Activated CD8-positive, alpha-beta memory T cell treated with anti-CD3 and anti-CD28 coated beads for 24 hours (primary cell): Measurements from ENCODE around the gene IREB2.
"Not testable (repeated sequence)": the region's sequence is repeated elsewhere in the genome, so short reads cannot be mapped to it uniquely, and the experiment has no call there.

Experiments used
- DNase-seq: peaks from one replicate; pipeline ENCODE4 v3.0.0-alpha.2; 2020

IREB2 gene

DNA sequence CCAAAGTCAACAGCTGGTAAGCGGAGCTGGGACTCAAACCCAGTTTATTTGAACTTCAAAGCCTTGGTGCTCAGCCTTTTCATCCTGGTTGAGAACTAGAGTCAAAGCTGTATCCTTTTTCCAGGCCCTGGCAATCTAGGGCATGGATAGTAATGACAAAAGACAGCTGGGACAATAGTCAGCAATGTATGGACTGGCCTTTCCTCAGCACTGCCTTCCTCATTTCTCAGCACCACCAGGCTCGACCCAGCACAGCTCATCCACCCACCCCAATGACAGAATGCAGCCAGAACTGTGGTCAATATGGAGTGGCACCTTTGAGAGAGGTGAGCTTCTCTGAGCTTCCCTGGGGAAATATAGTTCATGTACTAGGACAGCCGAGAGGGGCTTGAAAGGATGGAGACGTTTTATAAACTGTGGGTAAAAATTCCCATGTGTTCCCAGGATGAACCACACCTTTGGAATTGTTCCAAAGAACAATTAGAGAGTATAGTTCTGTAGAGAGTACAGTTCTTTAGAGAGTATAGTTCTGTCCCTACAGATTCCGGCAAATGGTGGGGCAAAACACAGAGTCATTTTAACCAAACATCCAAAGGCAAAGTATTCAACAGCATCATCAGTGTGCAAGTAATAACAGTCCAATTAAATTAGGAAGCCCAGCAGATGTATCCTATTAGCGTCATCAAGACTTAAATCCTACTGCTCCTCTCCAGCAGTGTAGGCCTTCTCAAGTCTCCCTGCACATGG is 30.2 kb upstream of the IREB2 start:
- DNase-seq, result no peak

DNA sequence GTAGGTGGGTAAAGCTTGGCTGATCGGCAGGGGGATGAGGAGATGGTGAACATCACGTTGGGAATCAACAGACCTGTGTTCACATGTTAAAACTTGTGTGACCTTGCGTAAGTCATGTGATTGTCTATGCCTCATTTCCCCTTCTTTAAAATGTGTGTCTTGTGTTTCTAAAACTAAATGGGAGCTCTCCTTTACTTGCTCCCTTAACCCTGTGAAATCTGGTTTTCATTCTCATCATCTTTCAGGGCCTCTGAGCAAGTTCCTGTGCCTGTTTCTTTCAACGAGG is 29.7 kb upstream of the IREB2 start:
- no peak for DNase-seq

DNA sequence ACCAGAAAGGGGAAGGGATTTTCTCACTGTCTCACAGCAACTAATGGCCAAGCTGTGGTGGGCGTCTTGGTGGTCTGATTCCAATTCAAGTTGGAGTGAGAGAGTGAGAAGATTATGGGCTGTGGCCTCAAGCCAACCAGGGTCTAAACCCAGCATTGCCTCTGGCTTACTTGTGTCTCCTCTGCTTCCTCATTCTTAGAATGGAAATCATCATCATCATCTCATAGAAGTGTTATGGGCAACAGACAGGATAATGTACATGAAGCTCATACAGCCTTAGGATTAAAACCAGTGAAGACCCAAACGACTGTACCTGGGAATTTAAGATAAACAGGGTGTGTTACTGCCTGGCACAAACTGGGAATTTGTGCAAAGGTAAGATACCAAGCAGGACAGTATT is 29.1 kb upstream of the IREB2 start:
- DNase-seq, result no peak

DNA sequence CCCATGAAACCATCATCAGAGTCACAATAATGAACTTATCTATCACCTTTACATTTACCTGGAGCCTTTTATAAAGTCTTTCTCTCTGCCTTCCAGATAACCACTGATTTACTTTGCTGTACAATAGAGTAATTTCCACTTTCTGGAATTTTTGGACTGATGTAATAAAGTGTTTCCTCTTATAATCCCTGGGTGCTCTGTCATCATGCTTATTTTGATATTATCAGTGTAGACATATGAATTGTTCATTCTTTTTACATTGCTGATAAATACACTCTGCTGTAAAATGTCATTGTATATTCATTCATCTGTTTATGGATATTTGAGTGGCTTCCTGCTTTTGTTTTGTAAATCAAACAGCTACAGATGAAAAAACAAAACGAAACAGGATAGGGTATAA is 27.0 kb upstream of the IREB2 start:
- DNase-seq, result no peak

DNA sequence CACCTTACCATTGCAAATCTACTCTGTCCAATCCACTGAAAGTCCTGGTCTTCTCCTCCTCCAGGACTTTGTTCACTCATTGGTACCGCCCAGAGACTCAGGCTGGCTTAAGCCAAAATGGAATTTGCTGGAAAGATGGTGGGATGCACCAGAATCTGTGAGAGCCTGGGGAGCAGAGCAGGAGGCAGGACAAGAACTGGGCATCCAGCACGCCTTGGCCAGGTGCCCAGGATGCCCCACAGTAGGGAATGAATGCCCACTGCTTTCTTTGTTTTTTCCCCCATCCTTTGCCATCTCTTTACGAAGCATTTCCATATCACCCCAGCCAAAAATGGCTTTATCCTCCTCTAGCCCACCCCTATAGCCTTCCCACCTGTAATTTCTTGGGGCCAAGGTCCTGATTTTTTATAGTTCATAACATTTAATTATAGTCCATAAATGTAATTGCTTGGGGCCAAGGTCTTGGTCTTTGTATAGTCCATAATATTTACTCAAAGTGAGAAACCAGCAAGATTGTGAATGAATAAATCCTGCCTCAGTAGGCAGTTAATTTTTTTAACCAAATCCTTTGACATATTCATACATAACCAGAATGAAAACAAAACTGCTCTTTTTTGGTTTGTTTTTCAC is 23.3 kb upstream of the IREB2 start:
- no peak for DNase-seq

DNA sequence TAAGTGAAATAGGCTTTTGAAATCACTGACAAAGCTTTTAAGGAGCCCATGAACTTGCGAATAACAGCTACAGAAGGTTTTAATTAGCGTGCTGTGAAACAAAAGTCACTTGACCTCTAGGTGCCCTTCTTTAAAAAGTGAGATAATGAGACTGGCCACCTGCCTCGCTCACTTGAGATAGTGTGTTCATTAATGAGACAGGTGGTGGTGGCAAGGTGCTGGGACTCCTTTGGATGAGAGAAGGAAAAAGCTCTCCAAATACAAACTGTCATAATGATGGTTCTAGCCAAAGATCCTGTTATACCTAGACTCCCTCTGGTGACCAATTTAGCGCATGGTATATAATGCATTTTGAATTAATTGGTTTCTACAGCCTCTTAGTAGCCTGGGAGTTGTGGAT is 22.7 kb upstream of the IREB2 start:
- no peak for DNase-seq

DNA sequence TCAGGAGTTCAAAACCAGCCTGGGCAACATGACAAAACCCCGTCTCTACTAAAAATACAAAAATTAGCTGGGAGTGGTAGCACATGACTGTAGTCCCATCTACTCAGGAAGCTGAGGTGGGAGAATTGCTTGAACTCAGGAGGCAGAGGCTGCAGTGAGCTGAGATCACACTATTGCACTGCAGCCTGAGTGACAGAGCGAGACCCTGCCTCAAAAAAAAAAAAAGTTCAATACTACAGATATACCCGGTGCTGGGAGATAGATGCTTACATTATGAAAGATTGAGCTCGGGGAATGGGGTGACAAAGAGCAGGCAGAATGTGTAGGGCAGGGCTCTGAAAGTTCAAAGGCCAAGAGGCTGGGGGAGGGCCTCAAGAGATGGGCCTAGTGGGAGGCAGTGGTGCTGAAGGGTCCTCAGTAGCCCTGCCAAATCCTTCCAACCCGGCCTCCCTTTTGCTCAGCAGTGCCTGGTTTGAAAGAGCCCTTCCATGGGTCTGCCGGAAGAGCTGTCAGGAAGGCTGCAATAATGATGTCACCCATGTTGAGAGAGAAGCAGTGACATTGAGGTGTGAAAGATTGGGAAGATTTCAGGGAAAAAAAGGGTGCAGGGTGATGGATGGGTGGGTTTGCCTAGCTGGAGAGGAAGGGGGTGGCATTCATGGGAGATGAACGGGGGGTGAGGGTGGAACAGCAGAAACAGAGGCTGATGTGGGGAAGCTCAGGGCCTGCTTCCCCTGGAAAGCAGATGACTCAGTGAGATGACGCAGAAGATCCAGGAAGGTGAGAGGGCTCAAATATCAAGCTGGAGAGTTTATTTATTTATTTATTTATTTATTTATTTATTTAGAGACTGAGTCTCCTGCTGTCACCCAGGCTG is 20.0 kb upstream of the IREB2 start:
- DNase-seq, result no peak

DNA sequence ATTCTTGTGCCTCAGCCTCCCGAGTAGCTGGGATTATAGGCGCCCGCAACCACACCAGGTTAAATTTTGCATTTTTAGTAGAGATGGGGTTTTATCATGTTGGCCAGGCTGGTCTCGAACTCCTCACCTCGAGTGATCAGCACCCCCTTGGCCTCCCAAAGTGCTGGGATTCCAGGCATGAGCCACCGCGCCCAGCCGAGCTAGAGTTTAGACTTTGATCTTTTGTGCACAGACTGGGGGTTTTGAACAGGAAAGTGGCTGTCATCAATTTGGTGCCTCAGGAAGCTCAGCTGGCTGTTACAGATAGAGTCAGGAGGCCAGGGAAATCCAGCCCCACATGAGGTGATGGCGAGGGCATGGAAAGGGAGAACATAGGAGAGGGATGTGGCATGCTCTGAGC is 19.3 kb upstream of the IREB2 start:
- DNase-seq, result no peak

DNA sequence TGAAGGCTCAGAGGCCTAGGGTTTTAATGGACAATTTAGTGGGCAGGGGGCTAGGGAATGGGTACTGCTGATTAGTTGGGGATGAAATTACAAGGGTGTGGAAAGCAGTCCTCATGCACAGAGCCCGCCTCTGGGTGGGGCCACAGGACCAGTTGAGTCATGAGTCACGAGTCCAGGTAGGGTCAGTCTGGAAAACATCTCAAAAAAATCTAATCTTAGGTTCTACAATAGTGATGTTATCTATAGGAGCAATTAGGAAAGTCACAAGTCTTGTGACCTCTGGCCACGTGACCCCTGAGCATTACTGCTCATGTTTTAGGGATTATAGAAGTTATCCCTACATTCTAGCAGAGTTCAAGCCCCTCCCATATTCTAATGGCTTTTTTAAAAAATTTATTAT is 18.6 kb upstream of the IREB2 start:
- DNase-seq, result no peak

DNA sequence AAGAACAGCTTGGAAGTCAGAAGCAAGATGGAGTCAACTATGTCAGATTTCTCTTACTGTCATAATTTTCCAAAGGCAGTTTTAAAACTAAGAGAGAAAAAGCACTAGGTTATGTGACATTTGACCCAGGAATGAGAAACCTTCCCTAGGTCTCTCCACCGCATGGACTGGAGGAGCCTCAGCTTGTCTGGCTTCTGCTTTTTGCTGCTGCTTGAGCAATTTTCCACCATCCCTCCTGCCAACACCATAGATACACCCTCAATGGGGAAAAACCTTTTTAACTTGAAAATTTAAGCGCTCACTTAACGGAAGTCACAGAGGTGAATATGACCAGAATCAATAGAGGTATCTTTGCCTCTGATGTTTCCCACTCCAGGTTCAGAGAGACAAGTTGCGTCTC is 17.8 kb upstream of the IREB2 start:
- no peak for DNase-seq

DNA sequence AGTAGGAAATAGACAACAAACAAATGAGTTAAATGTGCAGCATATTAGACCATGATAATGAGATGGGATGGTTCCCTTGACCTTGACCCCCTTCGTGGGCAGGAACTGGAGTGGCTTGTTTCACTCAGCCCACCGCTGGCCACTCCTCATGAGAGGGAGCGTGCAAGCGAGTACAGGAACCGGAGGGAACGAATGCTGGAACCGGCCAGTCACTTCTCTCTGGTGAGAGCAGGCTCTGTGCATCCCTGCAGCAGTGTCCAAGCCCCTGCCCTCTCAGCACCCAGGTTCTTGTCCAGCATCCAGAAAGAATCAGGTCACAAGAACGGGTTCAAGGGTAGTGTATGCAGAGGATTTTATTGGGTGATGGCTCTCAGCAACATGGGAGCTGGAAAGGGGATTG is 17.2 kb upstream of the IREB2 start:
- DNase-seq, result no peak

DNA sequence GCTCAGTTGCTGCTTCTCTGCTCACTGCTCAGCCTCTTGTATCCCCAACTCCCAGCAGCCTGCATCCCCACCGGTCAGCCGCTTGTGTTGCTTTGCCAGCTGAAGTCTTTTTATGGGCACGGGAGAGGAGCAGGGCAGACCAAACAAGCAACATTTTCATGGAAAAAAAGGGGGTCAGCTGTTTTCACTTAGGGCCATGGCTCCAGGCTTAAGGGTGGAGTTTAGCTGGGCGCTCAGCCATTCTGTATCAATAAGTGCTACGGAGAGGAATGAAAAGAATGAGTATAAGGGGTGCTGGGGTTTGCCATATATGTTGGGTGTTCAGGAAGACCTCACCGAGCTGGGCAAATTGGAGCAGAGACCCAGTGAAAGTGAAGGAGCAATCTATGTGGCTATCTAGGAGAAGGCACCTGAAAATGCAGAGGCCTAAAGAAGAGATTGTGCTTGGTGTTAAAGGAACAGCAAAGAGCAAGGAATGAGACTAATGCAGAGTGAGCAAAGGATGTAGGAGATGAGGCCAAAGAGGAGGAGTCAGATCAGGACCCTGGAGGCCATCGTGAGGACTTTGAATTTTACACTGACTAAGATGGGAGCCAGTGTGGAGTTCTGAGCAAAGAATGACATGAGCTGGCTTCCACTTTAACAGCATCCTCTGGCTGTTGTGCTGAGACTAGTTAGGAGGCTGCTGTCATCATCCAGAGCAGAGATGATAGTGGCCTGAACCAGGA is 16.6 kb upstream of the IREB2 start:
- DNase-seq, result no peak

DNA sequence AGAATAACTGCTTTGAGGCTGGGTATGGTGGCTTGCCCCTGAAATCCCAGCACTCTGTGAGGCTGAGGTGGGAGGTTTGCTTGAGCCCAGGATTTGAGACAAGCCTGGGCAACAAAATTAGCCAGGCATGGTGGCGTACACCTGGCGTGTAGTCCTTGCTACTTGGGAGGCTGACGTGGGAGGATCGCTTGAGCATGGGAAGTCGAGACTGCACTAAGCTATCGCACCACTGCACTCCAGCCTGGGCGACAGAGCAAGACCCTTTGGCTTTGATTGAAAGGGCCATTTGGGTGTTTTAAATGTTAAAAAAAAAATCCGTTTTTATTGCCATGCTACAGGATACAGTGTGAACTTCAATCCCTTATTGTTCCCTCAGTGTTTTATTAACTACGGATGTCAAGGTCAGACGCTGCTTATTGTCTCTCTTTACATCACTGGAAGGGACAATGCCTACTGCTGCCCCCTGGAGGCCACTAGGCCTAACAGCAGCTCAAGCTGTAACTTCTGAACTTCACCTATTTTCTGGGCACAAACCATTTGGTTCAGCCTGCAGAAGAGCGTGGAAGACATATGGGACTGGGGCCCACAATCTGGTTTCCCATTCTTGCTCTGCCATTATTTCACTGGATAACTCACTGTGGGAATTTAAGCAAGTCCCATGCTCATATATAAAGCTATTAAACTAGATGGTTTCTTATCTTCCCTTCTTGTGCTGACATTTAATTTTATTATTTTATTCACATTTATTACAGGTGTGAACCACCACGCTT is 15.3 kb upstream of the IREB2 start:
- DNase-seq, result peak; percentile 82

DNA sequence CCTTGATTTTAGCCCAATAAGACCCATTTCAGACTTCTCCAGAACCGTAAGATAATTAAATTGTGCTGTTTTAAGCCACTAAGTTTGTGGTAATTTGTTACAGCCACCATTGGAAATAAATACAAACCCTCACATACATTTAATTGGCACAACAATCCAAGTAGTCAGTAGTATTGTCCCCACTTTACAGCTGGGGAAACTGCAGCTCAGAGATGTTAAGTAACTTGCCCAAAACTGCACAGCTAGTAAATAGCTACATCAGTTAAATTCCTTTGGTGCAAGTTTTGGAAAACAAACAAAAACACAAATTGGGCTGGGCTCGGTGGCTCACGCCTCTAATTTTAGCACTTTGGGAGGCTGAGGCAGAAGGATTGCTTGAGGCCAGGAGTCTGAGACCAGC is 13.3 kb upstream of the IREB2 start:
- DNase-seq, result no peak

DNA sequence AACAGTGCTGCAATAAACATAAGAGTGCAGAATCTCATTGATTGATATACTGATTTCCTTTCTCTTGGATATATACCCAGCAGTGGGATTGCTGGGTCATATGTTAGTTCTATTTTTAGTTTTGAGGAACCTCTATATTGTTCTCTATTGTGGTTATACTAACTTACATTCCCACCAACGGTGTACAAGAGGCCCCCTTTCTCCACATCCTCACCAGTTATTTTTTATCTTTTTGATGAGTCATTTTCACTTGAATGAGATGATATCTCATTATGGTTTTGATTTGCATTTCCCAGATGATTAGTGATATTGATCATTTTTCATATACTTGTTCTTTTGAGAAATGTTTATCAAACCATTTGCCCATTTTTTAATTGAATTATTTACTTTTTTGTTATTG is 12.4 kb upstream of the IREB2 start:
- no peak for DNase-seq

DNA sequence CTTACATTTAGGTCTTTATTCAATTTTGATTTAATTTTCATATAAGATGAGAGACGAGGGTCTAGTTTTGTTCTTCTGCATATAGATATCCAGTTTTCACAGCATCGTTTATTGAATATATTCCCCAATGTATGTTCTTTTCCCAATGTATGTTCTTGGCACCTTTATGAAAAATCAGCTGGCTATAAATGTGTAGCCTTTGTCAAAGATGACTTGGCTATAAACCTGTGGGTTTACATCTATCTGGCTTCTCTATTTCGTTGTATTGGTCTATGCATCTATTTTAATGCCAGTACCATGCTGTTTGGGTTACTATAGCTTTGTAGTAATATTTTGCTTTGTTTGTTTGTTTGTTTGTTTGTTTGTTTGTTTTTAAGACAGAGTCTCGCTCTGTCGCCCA is 11.7 kb upstream of the IREB2 start:
- no peak for DNase-seq

DNA sequence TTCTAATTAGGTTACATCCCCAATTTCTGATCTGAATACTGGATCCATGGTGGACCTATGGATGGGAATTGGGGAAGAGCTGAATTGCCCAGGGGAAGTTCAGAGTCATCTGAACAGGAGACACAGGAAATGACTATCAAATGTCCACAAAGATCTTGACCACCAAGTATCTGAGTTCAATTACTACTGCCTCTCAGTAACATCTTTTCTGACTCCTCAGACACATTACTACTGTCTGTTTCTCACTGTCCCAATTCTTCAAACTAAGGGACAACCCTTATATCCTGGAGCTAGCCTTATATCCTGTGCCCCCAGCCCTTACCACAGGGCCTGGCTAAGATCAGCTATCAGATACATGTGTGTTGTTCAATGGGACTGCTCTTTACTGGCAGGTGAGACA is 10.1 kb upstream of the IREB2 start:
- DNase-seq, result no peak

DNA sequence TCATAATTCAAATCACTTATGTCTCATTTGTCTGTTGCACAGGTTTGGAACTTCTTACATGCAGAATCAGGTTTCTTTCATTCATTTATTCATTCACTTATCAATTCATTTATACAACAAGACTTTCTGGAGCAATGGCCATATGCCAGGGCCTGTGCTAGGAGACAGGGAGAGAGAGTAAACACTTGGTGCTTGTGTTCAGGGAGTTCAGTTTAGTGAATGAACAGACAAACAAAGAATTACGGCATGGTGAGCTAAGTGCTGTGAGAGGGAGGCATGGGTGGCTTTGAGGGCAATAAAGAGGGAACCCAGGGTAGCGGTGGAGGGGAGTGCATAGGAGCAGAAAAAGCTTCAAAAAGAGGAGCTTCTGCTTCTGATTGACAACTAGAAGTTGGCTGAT is 8.5 kb upstream of the IREB2 start:
- no peak for DNase-seq

DNA sequence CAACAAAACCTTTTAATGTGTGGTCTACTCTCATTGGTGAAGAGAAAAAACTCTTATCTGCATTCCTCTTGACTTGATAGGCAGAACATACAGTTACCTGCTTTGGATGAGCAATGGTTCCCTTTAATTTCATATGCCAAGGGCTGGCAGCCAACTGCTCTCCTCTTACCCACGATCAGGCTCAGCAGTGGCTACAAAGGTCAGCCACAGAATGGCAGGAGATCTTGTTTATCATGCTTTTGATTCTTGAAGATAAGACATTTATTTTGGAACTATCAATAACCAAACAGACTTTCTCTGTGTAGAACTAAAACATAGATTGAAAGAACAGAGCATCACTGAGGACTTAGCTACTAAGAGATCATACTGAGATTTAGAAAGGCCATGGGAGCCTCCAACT is 6.1 kb upstream of the IREB2 start:
- no peak for DNase-seq

DNA sequence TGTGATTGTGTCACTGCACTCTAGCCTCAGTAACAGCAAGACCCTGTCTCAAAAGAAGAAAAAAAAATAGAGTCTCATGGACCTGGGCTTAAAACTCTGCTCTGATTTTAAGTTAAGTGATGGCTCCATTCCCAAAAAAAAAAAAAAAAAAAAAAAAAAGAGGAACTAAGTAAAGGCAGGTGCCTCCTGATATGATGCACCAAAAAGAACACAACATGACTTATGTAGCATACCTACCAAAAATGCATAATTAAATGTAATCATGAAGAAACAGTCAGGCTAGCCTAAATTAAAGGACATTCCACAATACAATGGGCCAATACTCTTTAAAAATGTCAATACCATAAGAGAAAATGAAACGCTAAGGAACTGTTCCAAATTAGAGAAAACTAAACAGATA is 5.4 kb upstream of the IREB2 start:
- DNase-seq, result no peak

DNA sequence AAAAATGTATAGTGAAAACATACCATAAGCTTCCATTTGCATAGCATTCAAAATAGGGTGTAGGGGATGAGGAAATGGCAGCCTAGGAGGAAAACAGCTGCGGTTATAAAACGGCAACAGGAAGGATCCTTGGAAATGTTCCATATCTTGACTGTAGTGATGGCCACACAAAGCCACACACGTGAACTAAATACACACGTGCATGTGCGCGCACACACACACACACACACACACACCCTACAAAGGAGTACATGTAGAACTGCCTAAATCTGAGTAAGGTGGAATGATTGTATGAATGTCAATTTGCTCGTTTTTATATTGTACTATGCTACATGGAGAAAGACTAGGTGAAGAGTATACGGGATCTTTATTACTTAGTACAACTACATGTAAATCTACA is 3.9 kb upstream of the IREB2 start:
- no peak for DNase-seq

DNA sequence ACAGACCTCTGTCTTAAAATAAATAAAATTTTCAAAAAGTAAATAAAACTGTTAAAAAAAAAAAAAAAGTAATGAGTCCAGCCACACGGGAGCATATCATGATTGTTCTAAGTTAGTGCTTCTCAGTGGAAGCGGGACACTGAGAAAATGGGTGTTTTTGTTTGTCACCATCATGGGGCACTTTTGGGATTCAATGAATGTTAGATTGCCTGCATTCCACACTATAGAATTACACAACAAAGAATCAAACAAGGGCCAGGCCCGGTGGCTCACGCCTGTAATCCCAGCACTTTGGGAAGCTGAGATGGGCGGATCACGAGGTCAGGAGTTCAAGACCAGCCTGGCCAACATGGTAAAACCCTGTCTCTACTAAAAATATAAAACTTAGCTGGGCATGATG is 3.3 kb upstream of the IREB2 start:
- not testable (repeated sequence) for DNase-seq
